Spinal cord (tissue), 10 donors: ENCODE results near the gene FYN. TPM values are rescaled to one million over a fixed set of nuclear protein-coding genes. Genes with fewer than 3 reads are reported as not detected.

ENCODE experiments used
- DNase-seq, 6 donors: peaks; one replicate each; pipeline versions ENCODE4 v3.0.0 to v3.0.0-alpha.2; 2013 to 2015; ENCODE audit warnings: low spot score in 6 of 6, low read depth in 4 of 6
- H3K27ac ChIP-seq: one replicate; pipeline ENCODE4 v1.5.1; 2013; ENCODE audit warnings: low read depth, low read length, control low read depth
- H3K27me3 ChIP-seq: one replicate; pipeline ENCODE4 v1.6.1; 2013; ENCODE audit warnings: low read length; ENCODE audit not compliant: control insufficient read depth, insufficient read depth
- H3K36me3 ChIP-seq: one replicate; pipeline ENCODE4 v1.6.1; 2013; ENCODE audit warnings: low read length; ENCODE audit not compliant: control insufficient read depth, insufficient read depth
- H3K4me1 ChIP-seq: one replicate; pipeline ENCODE4 v1.6.1; 2013; ENCODE audit warnings: low read length; ENCODE audit not compliant: control insufficient read depth, insufficient read depth
- H3K4me3 ChIP-seq: one replicate; pipeline ENCODE4 v1.5.1; 2013; ENCODE audit warnings: low read depth, low read length, control low read depth
- H3K9me3 ChIP-seq: one replicate; pipeline ENCODE4 v1.6.1; 2013; ENCODE audit warnings: low read length; ENCODE audit not compliant: control insufficient read depth, insufficient read depth
- WGBS: methylation state at CpG from one replicate; pipeline ENCODE4 v1.1.5; 2013; ENCODE audit warnings: missing lambda C conversion rate; ENCODE audit not compliant: insufficient coverage; 5-methylcytosine and 5-hydroxymethylcytosine counted together
- polyA plus RNA-seq, 2 donors: library from polyadenylated mRNA; unstranded; fragments of 120-200 nt; gene quantifications; one replicate each; pipeline ENCODE4 v1.2.1, GENCODE V29; 2013; ENCODE audit not compliant: insufficient read length in 2 of 2
- total RNA-seq, 2 donors: library from RNA; depleted of rRNA in 1 of 2; stranded (reverse); fragments of 120-200 nt in 1 of 2; fragments of >200 nt in 1 of 2; gene quantifications; one replicate each; pipeline versions ENCODE4 v1.2.3 to v1.2.4, GENCODE V29; 2013 to 2014
- donor health status: healthy.

The FYN gene
- total and polyA plus RNA-seq, 4 donors, result 273 to 730 (median 476) TPM

GRCh38 chr6:111743862-111744692 lies 129.2 kb downstream of the FYN start:
- H3K4me3 ChIP-seq, result no peak overlapping the region
- peak overlapping the region; percentile 83 for H3K27ac ChIP-seq
- peaks cover 15% of the 10 kb centered on the region for H3K36me3 ChIP-seq
- H3K9me3 ChIP-seq, result no peaks in the 10 kb centered on the region
- no peaks in the 10 kb centered on the region for H3K27me3 ChIP-seq
- peaks cover 31% of the 10 kb centered on the region for H3K4me1 ChIP-seq
- peak in 2 of 6 donors; percentile 85 to 91 for DNase-seq
- WGBS, result 14% methylated on average over 6 of the region's 8 CpGs

GRCh38 chr6:111743360-111743759 lies 129.9 kb downstream of the FYN start:
- no peaks in the 10 kb centered on the region for H3K9me3 ChIP-seq
- peaks cover 20% of the 10 kb centered on the region for H3K36me3 ChIP-seq
- no peaks in the 10 kb centered on the region for H3K27me3 ChIP-seq
- peaks cover 38% of the 10 kb centered on the region for H3K4me1 ChIP-seq
- no peak overlapping the region for H3K4me3 ChIP-seq
- WGBS, result 23% methylated on average over 4 of the region's 5 CpGs
- no peak for DNase-seq
- H3K27ac ChIP-seq, result peak overlapping the region; percentile 83

GRCh38 chr6:111741177-111741952 lies 131.9 kb downstream of the FYN start:
- Histone ChIP-seq H3K4me1 (peaks cover 41% of the 10 kb centered on the region), H3K4me3 (no peak overlapping the region), H3K27me3 (no peaks in the 10 kb centered on the region), H3K27ac (peak overlapping the region; percentile 35), H3K9me3 (no peaks in the 10 kb centered on the region), H3K36me3 (peaks cover 22% of the 10 kb centered on the region)
- DNase-seq, result no peak
- 83% methylated on average over 4 of the region's 5 CpGs for WGBS

GRCh38 chr6:111740506-111740905 lies 132.7 kb downstream of the FYN start:
- Histone ChIP-seq H3K4me3 (no peak overlapping the region), H3K36me3 (peaks cover 22% of the 10 kb centered on the region), H3K27me3 (no peaks in the 10 kb centered on the region), H3K9me3 (no peaks in the 10 kb centered on the region), H3K27ac (no peak overlapping the region), H3K4me1 (peaks cover 41% of the 10 kb centered on the region)
- no CpG with 5 or more reads among the region's 1 CpG for WGBS
- DNase-seq, result no peak

GRCh38 chr6:111739257-111739696 lies 134.0 kb downstream of the FYN start:
- DNase-seq, result no peak
- no peak overlapping the region for H3K4me3 ChIP-seq
- peaks cover 39% of the 10 kb centered on the region for H3K4me1 ChIP-seq
- peaks cover 22% of the 10 kb centered on the region for H3K36me3 ChIP-seq
- no peak overlapping the region for H3K27ac ChIP-seq
- 57% methylated on average over 1 of the region's 4 CpGs for WGBS
- no peaks in the 10 kb centered on the region for H3K27me3 ChIP-seq
- no peaks in the 10 kb centered on the region for H3K9me3 ChIP-seq

- no peak overlapping the region for H3K4me3 ChIP-seq
- no peak overlapping the region for H3K27ac ChIP-seq
- peaks cover 39% of the 10 kb centered on the region for H3K4me1 ChIP-seq
- WGBS, result no CpG with 5 or more reads among the region's 2 CpGs
- H3K27me3 ChIP-seq, result no peaks in the 10 kb centered on the region
- H3K36me3 ChIP-seq, result peaks cover 28% of the 10 kb centered on the region
- DNase-seq, result no peak
- no peaks in the 10 kb centered on the region for H3K9me3 ChIP-seq
Observed at GRCh38 chr6:111738631-111739030, 134.6 kb downstream of the FYN start.

- DNase-seq, result no peak
- Histone ChIP-seq H3K27ac (no peak overlapping the region), H3K36me3 (peaks cover 30% of the 10 kb centered on the region), H3K4me3 (no peak overlapping the region), H3K4me1 (peaks cover 40% of the 10 kb centered on the region), H3K27me3 (no peaks in the 10 kb centered on the region), H3K9me3 (no peaks in the 10 kb centered on the region)
- no CpG with 5 or more reads among the region's 3 CpGs for WGBS
Observed at GRCh38 chr6:111738156-111738555, 135.1 kb downstream of the FYN start.

GRCh38 chr6:111737065-111737521 lies 136.2 kb downstream of the FYN start:
- Histone ChIP-seq H3K4me3 (no peak overlapping the region), H3K27me3 (no peaks in the 10 kb centered on the region), H3K9me3 (peaks cover 3% of the 10 kb centered on the region), H3K36me3 (peaks cover 36% of the 10 kb centered on the region), H3K4me1 (peaks cover 44% of the 10 kb centered on the region), H3K27ac (peak overlapping the region; percentile 4)
- DNase-seq, result no peak
- no CpG with 5 or more reads among the region's 3 CpGs for WGBS

- H3K27me3 ChIP-seq, result no peaks in the 10 kb centered on the region
- peak overlapping the region; percentile 17 for H3K27ac ChIP-seq
- WGBS, result 70% methylated on average over 3 of the region's 4 CpGs
- peaks cover 35% of the 10 kb centered on the region for H3K36me3 ChIP-seq
- peaks cover 3% of the 10 kb centered on the region for H3K9me3 ChIP-seq
- H3K4me1 ChIP-seq, result peaks cover 53% of the 10 kb centered on the region
- DNase-seq, result no peak
- H3K4me3 ChIP-seq, result no peak overlapping the region
Observed at GRCh38 chr6:111736005-111736608, 137.1 kb downstream of the FYN start.
